Measurements from ENCODE around the gene EPB41. TPM values are rescaled to one million over a fixed set of nuclear protein-coding genes. Genes with fewer than 3 reads are reported as not detected.
"Not testable (repeated sequence)": the region's sequence is repeated elsewhere in the genome, so short reads cannot be mapped to it uniquely, and the experiment has no call there.

Gene EPB41
- total RNA-seq, 4 donors from 2014 or later, result 110 to 183 (median 126) TPM

GRCh38 chr1:29044010-29044409 lies 129.6 kb downstream of the EPB41 start:
- DNase-seq, result no peak
- Histone ChIP-seq H3K36me3 (peaks cover 0 to 19% (median 0%) of the 10 kb centered on the region in 3 donors), H3K27me3 (no peaks in the 10 kb centered on the region), H3K4me1 (no peaks in the 10 kb centered on the region), H3K9me3 (no peaks in the 10 kb centered on the region), H3K27ac (no peak overlapping the region), H3K4me3 (no peak overlapping the region)
- TF ChIP-seq CTCF (IDR thresholded peaks at IDR 0.05), result no peak
- no peak for TF ChIP-seq POLR2A (IDR thresholded peaks at IDR 0.05)

GRCh38 chr1:29045663-29046062 lies 131.3 kb downstream of the EPB41 start:
- H3K4me1 ChIP-seq, H3K27me3 ChIP-seq, H3K4me3 ChIP-seq, H3K9me3 ChIP-seq, H3K36me3 ChIP-seq, H3K27ac ChIP-seq, DNase-seq: not testable (repeated sequence)

GRCh38 chr1:29047142-29047541 lies 132.8 kb downstream of the EPB41 start:
- Histone ChIP-seq H3K27me3 (no peaks in the 10 kb centered on the region), H3K4me1 (no peaks in the 10 kb centered on the region), H3K36me3 (peaks cover 0 to 3% (median 0%) of the 10 kb centered on the region in 3 donors), H3K4me3 (no peak overlapping the region), H3K9me3 (no peaks in the 10 kb centered on the region), H3K27ac (no peak overlapping the region)
- TF ChIP-seq CTCF (IDR thresholded peaks at IDR 0.05), result no peak
- no peak for TF ChIP-seq POLR2A (IDR thresholded peaks at IDR 0.05)
- no peak for DNase-seq

- DNase-seq, result no peak
- Histone ChIP-seq H3K4me1 (no peaks in the 10 kb centered on the region), H3K9me3 (no peaks in the 10 kb centered on the region), H3K27ac (no peak overlapping the region), H3K27me3 (no peaks in the 10 kb centered on the region), H3K4me3 (no peak overlapping the region), H3K36me3 (peaks cover 0 to 3% (median 0%) of the 10 kb centered on the region in 3 donors)
- TF ChIP-seq CTCF (IDR thresholded peaks at IDR 0.05), result no peak
- TF ChIP-seq POLR2A (IDR thresholded peaks at IDR 0.05), result no peak
Measured at GRCh38 chr1:29050166-29050565, 135.8 kb downstream of the EPB41 start.

- H3K27ac ChIP-seq, result no peak overlapping the region
- H3K4me1 ChIP-seq, result no peaks in the 10 kb centered on the region
- no peak overlapping the region for H3K4me3 ChIP-seq
- DNase-seq, result no peak
- no peak for TF ChIP-seq POLR2A (IDR thresholded peaks at IDR 0.05)
- no peak for TF ChIP-seq CTCF (IDR thresholded peaks at IDR 0.05)
- no peaks in the 10 kb centered on the region for H3K27me3 ChIP-seq
- H3K36me3 ChIP-seq, result peaks cover 0 to 3% (median 0%) of the 10 kb centered on the region in 3 donors
- no peaks in the 10 kb centered on the region for H3K9me3 ChIP-seq
Measured at GRCh38 chr1:29052100-29052499, 137.7 kb downstream of the EPB41 start.

GRCh38 chr1:29052941-29053340 lies 138.6 kb downstream of the EPB41 start:
- Histone ChIP-seq H3K4me1 (no peaks in the 10 kb centered on the region), H3K9me3 (no peaks in the 10 kb centered on the region), H3K27ac (no peak overlapping the region), H3K27me3 (no peaks in the 10 kb centered on the region), H3K4me3 (no peak overlapping the region), H3K36me3 (peaks cover 0 to 2% (median 0%) of the 10 kb centered on the region in 3 donors)
- TF ChIP-seq POLR2A (IDR thresholded peaks at IDR 0.05) (no peak), CTCF (IDR thresholded peaks at IDR 0.05) (no peak)
- no peak for DNase-seq

Data from Peyer's patch (tissue), 4 donors.